ENCODE data around the gene GRWD1.

GRWD1 gene

DNA sequence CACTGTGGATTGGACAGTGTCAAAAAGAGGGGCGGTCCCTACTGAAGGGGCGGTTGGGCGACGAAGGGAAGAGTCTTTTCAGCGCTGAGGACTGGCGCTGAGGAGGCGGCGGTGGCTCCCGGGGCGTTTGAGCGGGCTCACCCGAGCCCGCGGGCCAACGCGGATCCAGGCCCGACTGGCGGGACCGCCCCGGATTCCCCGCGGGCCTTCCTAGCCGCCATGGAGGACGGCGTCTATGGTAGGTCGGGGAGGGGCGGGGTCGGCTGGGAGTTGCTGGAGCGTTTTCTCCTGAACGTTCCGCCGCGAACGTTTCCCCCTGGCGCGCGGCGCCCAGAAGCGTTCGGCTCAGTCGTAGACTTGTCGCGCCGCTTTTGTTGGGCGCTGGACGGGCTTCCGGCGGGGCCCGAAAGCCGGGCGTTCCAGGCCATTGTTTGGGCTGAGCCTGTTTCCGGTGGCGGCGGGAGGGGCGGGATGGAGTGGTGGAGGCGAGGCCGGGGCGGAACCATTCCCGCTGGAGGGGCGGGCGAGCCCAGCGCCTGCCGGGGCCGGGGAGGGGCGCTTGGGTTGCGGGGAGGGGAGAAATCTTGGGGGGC is 23.6 kb downstream of the GRWD1 start, which contains the start of gene CYTH2 (continued):
- TF ChIP-seq, protein P1, sequence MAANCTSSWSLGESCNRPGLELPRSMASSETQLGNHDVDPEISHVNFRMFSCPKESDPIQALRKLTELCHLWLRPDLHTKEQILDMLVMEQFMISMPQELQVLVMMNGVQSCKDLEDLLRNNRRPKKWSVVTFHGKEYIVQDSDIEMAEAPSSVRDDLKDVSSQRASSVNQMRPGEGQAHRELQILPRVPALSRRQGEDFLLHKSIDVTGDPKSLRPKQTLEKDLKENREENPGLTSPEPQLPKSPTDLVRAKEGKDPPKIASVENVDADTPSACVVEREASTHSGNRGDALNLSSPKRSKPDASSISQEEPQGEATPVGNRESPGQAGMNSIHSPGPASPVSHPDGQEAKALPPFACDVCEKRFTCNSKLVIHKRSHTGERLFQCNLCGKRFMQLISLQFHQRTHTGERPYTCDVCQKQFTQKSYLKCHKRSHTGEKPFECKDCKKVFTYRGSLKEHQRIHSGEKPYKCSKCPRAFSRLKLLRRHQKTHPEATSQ (tag by site-specific recombination; IDR thresholded peaks at IDR 0.05), result no peak
- 0 out of 2 replicates have a peak, but pooled peaks have one; percentile 18 for TF ChIP-seq ZBTB21 (tag by site-specific recombination; IDR thresholded peaks at IDR 0.05)
- peak; percentile 80 for TF ChIP-seq KLF1 (tag by site-specific recombination; IDR thresholded peaks at IDR 0.05)
- TF ChIP-seq, protein P2, sequence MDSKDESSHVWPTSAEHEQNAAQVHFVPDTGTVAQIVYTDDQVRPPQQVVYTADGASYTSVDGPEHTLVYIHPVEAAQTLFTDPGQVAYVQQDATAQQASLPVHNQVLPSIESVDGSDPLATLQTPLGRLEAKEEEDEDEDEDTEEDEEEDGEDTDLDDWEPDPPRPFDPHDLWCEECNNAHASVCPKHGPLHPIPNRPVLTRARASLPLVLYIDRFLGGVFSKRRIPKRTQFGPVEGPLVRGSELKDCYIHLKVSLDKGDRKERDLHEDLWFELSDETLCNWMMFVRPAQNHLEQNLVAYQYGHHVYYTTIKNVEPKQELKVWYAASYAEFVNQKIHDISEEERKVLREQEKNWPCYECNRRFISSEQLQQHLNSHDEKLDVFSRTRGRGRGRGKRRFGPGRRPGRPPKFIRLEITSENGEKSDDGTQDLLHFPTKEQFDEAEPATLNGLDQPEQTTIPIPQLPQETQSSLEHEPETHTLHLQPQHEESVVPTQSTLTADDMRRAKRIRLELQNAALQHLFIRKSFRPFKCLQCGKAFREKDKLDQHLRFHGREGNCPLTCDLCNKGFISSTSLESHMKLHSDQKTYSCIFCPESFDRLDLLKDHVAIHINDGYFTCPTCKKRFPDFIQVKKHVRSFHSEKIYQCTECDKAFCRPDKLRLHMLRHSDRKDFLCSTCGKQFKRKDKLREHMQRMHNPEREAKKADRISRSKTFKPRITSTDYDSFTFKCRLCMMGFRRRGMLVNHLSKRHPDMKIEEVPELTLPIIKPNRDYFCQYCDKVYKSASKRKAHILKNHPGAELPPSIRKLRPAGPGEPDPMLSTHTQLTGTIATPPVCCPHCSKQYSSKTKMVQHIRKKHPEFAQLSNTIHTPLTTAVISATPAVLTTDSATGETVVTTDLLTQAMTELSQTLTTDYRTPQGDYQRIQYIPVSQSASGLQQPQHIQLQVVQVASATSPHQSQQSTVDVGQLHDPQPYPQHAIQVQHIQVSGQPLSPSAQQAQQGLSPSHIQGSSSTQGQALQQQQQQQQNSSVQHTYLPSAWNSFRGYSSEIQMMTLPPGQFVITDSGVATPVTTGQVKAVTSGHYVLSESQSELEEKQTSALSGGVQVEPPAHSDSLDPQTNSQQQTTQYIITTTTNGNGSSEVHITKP (tag by site-specific recombination; IDR thresholded peaks at IDR 0.05), result peak; percentile 94
- 0 out of 2 replicates have a peak, but pooled peaks have one; percentile 21 for TF ChIP-seq SCRT2 (tag by site-specific recombination; IDR thresholded peaks at IDR 0.05)
- 0 out of 2 replicates have a peak, but pooled peaks have one; percentile 58 for TF ChIP-seq ZNF660 (tag by site-specific recombination; IDR thresholded peaks at IDR 0.05)
- TF ChIP-seq ZNF777 (tag by site-specific recombination; IDR thresholded peaks at IDR 0.05; ENCODE audit: borderline replicate concordance), result peak; percentile 68; the same call in 1 of the 2 replicates
- 0 out of 2 replicates have a peak, but pooled peaks have one; percentile 27 for TF ChIP-seq ZNF10 (tag by site-specific recombination; IDR thresholded peaks at IDR 0.05)
- no peak for TF ChIP-seq ZNF529 (tag by site-specific recombination; IDR thresholded peaks at IDR 0.05; ENCODE audit: insufficient replicate concordance)
- TF ChIP-seq ZNF629 (tag by site-specific recombination; IDR thresholded peaks at IDR 0.05), result peak; percentile 56
- 0 out of 2 replicates have a peak, but pooled peaks have one; percentile 26 for TF ChIP-seq OVOL3 (tag by site-specific recombination; IDR thresholded peaks at IDR 0.05)
- peak; percentile 83; the same call in 1 of the 2 replicates for TF ChIP-seq ZFP37 (tag by site-specific recombination; IDR thresholded peaks at IDR 0.05)
- no peak for TF ChIP-seq GLIS2 (tag by site-specific recombination; IDR thresholded peaks at IDR 0.05)
- 0 out of 2 replicates have a peak, but pooled peaks have one; percentile 15 for TF ChIP-seq ZBTB20 (tag by site-specific recombination; IDR thresholded peaks at IDR 0.05)
- peak; percentile 87 for TF ChIP-seq ZNF335 (tag by site-specific recombination; conservative IDR thresholded peaks at IDR 0.05)
- TF ChIP-seq KLF16 (tag by site-specific recombination; IDR thresholded peaks at IDR 0.05), result peak; percentile 81
- TF ChIP-seq KLF9 (tag by site-specific recombination; IDR thresholded peaks at IDR 0.05; ENCODE audit: low read depth), result peak; percentile 89
- no peak for TF ChIP-seq ZNF404 (tag by site-specific recombination; IDR thresholded peaks at IDR 0.05)
- TF ChIP-seq, protein P3, sequence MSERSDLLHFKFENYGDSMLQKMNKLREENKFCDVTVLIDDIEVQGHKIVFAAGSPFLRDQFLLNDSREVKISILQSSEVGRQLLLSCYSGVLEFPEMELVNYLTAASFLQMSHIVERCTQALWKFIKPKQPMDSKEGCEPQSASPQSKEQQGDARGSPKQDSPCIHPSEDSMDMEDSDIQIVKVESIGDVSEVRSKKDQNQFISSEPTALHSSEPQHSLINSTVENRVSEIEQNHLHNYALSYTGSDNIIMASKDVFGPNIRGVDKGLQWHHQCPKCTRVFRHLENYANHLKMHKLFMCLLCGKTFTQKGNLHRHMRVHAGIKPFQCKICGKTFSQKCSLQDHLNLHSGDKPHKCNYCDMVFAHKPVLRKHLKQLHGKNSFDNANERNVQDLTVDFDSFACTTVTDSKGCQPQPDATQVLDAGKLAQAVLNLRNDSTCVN (tag by site-specific recombination; optimal IDR thresholded peaks at IDR 0.05), result peak; percentile 45
- TF ChIP-seq ZXDB (tag by site-specific recombination; IDR thresholded peaks at IDR 0.05), result peak; percentile 87
- TF ChIP-seq ZNF302 (tag by site-specific recombination; IDR thresholded peaks at IDR 0.05; ENCODE audit: low read depth), result no peak
- TF ChIP-seq MZF1 (tag by site-specific recombination; IDR thresholded peaks at IDR 0.05; ENCODE audit: borderline replicate concordance), result no peak
- TF ChIP-seq YY1 (tag by site-specific recombination; IDR thresholded peaks at IDR 0.05), result peak; percentile 69; the same call in 1 of the 2 replicates
- TF ChIP-seq, protein P4, sequence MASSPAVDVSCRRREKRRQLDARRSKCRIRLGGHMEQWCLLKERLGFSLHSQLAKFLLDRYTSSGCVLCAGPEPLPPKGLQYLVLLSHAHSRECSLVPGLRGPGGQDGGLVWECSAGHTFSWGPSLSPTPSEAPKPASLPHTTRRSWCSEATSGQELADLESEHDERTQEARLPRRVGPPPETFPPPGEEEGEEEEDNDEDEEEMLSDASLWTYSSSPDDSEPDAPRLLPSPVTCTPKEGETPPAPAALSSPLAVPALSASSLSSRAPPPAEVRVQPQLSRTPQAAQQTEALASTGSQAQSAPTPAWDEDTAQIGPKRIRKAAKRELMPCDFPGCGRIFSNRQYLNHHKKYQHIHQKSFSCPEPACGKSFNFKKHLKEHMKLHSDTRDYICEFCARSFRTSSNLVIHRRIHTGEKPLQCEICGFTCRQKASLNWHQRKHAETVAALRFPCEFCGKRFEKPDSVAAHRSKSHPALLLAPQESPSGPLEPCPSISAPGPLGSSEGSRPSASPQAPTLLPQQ (tag by site-specific recombination; IDR thresholded peaks at IDR 0.05), result peak; percentile 78
- peak; percentile 64 for TF ChIP-seq ZFP69B (tag by site-specific recombination; IDR thresholded peaks at IDR 0.05)
- peak; percentile 56; the same call in 1 of the 2 replicates for TF ChIP-seq KLF10 (tag by site-specific recombination; IDR thresholded peaks at IDR 0.05)
- peak; percentile 94 for TF ChIP-seq ZNF561 (tag by site-specific recombination; IDR thresholded peaks at IDR 0.05; ENCODE audit: borderline replicate concordance)
- TF ChIP-seq, protein P5, sequence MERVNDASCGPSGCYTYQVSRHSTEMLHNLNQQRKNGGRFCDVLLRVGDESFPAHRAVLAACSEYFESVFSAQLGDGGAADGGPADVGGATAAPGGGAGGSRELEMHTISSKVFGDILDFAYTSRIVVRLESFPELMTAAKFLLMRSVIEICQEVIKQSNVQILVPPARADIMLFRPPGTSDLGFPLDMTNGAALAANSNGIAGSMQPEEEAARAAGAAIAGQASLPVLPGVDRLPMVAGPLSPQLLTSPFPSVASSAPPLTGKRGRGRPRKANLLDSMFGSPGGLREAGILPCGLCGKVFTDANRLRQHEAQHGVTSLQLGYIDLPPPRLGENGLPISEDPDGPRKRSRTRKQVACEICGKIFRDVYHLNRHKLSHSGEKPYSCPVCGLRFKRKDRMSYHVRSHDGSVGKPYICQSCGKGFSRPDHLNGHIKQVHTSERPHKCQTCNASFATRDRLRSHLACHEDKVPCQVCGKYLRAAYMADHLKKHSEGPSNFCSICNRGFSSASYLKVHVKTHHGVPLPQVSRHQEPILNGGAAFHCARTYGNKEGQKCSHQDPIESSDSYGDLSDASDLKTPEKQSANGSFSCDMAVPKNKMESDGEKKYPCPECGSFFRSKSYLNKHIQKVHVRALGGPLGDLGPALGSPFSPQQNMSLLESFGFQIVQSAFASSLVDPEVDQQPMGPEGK (tag by site-specific recombination; IDR thresholded peaks at IDR 0.05), result peak; percentile 69; the same call in 1 of the 2 replicates
- TF ChIP-seq ZNF169 (tag by site-specific recombination; IDR thresholded peaks at IDR 0.05), result no peak
- TF ChIP-seq SP3 (tag by site-specific recombination; IDR thresholded peaks at IDR 0.05), result peak; percentile 87; the same call in 1 of the 2 replicates
- 0 out of 2 replicates have a peak, but pooled peaks have one; percentile 30 for TF ChIP-seq ZNF324 (tag by site-specific recombination; IDR thresholded peaks at IDR 0.05)
- no peak for TF ChIP-seq ZNF623 (tag by site-specific recombination; IDR thresholded peaks at IDR 0.05)

All from HEK293 (cell line).